Stimulated activated CD8-positive, alpha-beta memory T cell treated with anti-CD3 and anti-CD28 coated beads, Interleukin-7, amount 100 ng/mL, for 24 hours (primary cell): ENCODE data around the gene IL17F.

ENCODE experiments used
- DNase-seq: peaks from one replicate; pipeline ENCODE4 v3.0.0-alpha.2; 2020; ENCODE audit warnings: low read depth

The IL17F gene

GRCh38 chr6:52244400-52244799 lies at the start of gene IL17F:
TSS of gene IL17F (minus strand) at chr6:52244500. CDS start at chr6:52244429, 71 bp downstream.
- no peak for DNase-seq

GRCh38 chr6:52293067-52293466 lies 48.8 kb upstream of the IL17F start:
- no peak for DNase-seq

GRCh38 chr6:52288841-52289240 lies 44.5 kb upstream of the IL17F start:
- no peak for DNase-seq

- DNase-seq: no peak
These were observed 43.9 kb upstream of the IL17F start for GRCh38 chr6:52288216-52288615.

GRCh38 chr6:52286798-52287432 lies 42.6 kb upstream of the IL17F start:
- DNase-seq: peak; percentile 46

GRCh38 chr6:52285177-52286068 lies 41.1 kb upstream of the IL17F start:
- DNase-seq: no peak

GRCh38 chr6:52284460-52285176 lies 40.3 kb upstream of the IL17F start, which contains the start of gene MCM3:
TSS of gene MCM3 (minus strand) at chr6:52284742. CDS start at chr6:52284674, 68 bp downstream.
- peak; percentile 80 for DNase-seq

GRCh38 chr6:52284131-52284459 lies 39.8 kb upstream of the IL17F start:
- peak; percentile 37 for DNase-seq

GRCh38 chr6:52283111-52283510 lies 38.8 kb upstream of the IL17F start:
- DNase-seq: no peak

- DNase-seq: no peak
These were observed 31.8 kb upstream of the IL17F start for GRCh38 chr6:52276130-52276529.

GRCh38 chr6:52271852-52272460 lies 27.7 kb upstream of the IL17F start:
- DNase-seq: no peak

- DNase-seq: peak; percentile 33
These were observed 19.6 kb upstream of the IL17F start for GRCh38 chr6:52263709-52264540.

- no peak for DNase-seq
These were observed 18.5 kb upstream of the IL17F start for GRCh38 chr6:52262620-52263344.

- no peak for DNase-seq
These were observed 16.9 kb upstream of the IL17F start for GRCh38 chr6:52261229-52261628.

GRCh38 chr6:52260634-52261033 lies 16.3 kb upstream of the IL17F start:
- DNase-seq: no peak

- DNase-seq: no peak
These were observed 11.1 kb upstream of the IL17F start for GRCh38 chr6:52255434-52255833.

- no peak for DNase-seq
These were observed 10.6 kb upstream of the IL17F start for GRCh38 chr6:52254731-52255378.

- no peak for DNase-seq
These were observed 9.2 kb upstream of the IL17F start for GRCh38 chr6:52253494-52253893.

GRCh38 chr6:52251113-52251512 lies 6.8 kb upstream of the IL17F start:
- no peak for DNase-seq

- DNase-seq: no peak
These were observed 4.8 kb upstream of the IL17F start for GRCh38 chr6:52249078-52249477.
